Liver (tissue), 9 donors: ENCODE results near the gene PDLIM4. TPM values are rescaled to one million over a fixed set of nuclear protein-coding genes. Genes with fewer than 3 reads are reported as not detected.

ENCODE experiments used
- DNase-seq: peaks from one replicate; pipeline ENCODE4 v3.0.0-alpha.2; 2017; ENCODE audit warnings: low spot score
- H3K27ac ChIP-seq, 2 donors: one replicate each; pipeline ENCODE4 v1.7.0; 2013; ENCODE audit warnings: inconsistent platforms in 2 of 2, low read length in 2 of 2, control low read depth in 1 of 2, low read depth in 1 of 2, mild to moderate bottlenecking in 1 of 2
- H3K27me3 ChIP-seq, 4 donors: one replicate each; pipeline versions ENCODE4 v1.6.1 to v1.7.0; 2013; ENCODE audit warnings: low read length in 3 of 4, inconsistent platforms in 1 of 4, mild to moderate bottlenecking in 1 of 4, moderate library complexity in 1 of 4; ENCODE audit not compliant: control insufficient read depth in 4 of 4, insufficient read depth in 4 of 4
- H3K36me3 ChIP-seq, 4 donors: one replicate each; pipeline versions ENCODE4 v1.6.1 to v1.7.0; 2013; ENCODE audit warnings: low read length in 3 of 4, mild to moderate bottlenecking in 3 of 4, low read depth in 1 of 4, moderate library complexity in 1 of 4; ENCODE audit not compliant: control insufficient read depth in 4 of 4, insufficient read depth in 3 of 4
- H3K4me1 ChIP-seq, 4 donors: one replicate each; pipeline versions ENCODE4 v1.6.1 to v1.7.0; 2013; ENCODE audit warnings: low read length in 3 of 4, mild to moderate bottlenecking in 3 of 4, moderate library complexity in 1 of 4; ENCODE audit not compliant: control insufficient read depth in 4 of 4, insufficient read depth in 4 of 4
- H3K4me3 ChIP-seq, 3 donors: one replicate each; pipeline versions ENCODE4 v1.6.1 to v1.7.0; 2013; ENCODE audit warnings: low read length in 3 of 3, control low read depth in 1 of 3, low read depth in 1 of 3, mild to moderate bottlenecking in 1 of 3
- H3K9ac ChIP-seq, 2 donors: one replicate each; pipeline ENCODE4 v1.7.0; 2013; ENCODE audit warnings: low read length in 2 of 2, mild to moderate bottlenecking in 2 of 2, moderate library complexity in 2 of 2, control low read depth in 1 of 2, low read depth in 1 of 2
- H3K9me3 ChIP-seq, 4 donors: one replicate each; pipeline versions ENCODE4 v1.6.1 to v1.7.0; 2013; ENCODE audit warnings: low read length in 3 of 4; ENCODE audit not compliant: control insufficient read depth in 4 of 4
- ATF3 ChIP-seq: IDR thresholded peaks from 2 replicates; pipeline ENCODE4 v1.6.1; 2016; ENCODE audit warnings: antibody characterized with exemption
- CTCF ChIP-seq: fragments of 150-350 bp; IDR thresholded peaks from 2 replicates; pipeline ENCODE4 v1.5.1; 2017; ENCODE audit warnings: improper control_type of control experiment, low read depth, low read length; ENCODE audit not compliant: missing input control
- GABPA ChIP-seq, 2 donors: IDR thresholded peaks in 1 of 2; conservative IDR thresholded peaks in 1 of 2; 2 replicates each; pipeline ENCODE4 v1.6.1; 2016; ENCODE audit warnings: antibody characterized with exemption in 2 of 2, mild to moderate bottlenecking in 1 of 2, moderate library complexity in 1 of 2
- HNF4G ChIP-seq: IDR thresholded peaks from 2 replicates; pipeline ENCODE4 v1.6.1; 2016; ENCODE audit warnings: antibody characterized with exemption
- RAD21 ChIP-seq, 2 donors: IDR thresholded peaks; 2 replicates each; pipeline ENCODE4 v1.6.1; 2016; ENCODE audit warnings: antibody characterized with exemption in 2 of 2, mild to moderate bottlenecking in 2 of 2
- REST ChIP-seq: IDR thresholded peaks from 2 replicates; pipeline ENCODE4 v1.6.1; 2016; ENCODE audit warnings: antibody characterized with exemption, mild to moderate bottlenecking
- RXRA ChIP-seq, 2 donors: IDR thresholded peaks; 2 replicates each; pipeline ENCODE4 v1.6.1; 2017 to 2018; ENCODE audit warnings: antibody characterized with exemption in 2 of 2, mild to moderate bottlenecking in 1 of 2
- ZBTB33 ChIP-seq: IDR thresholded peaks from 2 replicates; pipeline ENCODE4 v1.6.1; 2016; ENCODE audit warnings: antibody characterized with exemption
- WGBS: extraction: QIAGEN DNeasy Blood & Tissue Kit; methylation state at CpG from one replicate; pipeline ENCODE4 v1.1.7; 2013; 5-methylcytosine and 5-hydroxymethylcytosine counted together
- polyA plus RNA-seq, 2 donors: library from polyadenylated mRNA; stranded (reverse) in 1 of 2; unstranded in 1 of 2; fragments of 200-250 nt in 1 of 2; fragments of >200 nt in 1 of 2; fragmentation: Nextera tagmentation in 1 of 2; extraction: Ambion mirVana in 1 of 2; gene quantifications; one replicate each; pipeline versions ENCODE4 v1.2.1 to v1.2.3, GENCODE V29; 2013 to 2015
- total RNA-seq, 2 donors: library from RNA; depleted of rRNA; stranded (reverse); fragments of >200 nt; gene quantifications; one replicate each; pipeline ENCODE4 v1.2.3, GENCODE V29; 2014
- donor health status: healthy.
- donor health status: healthy.
- donor health status: healthy.
- donor health status: healthy.
- donor health status: healthy.

The PDLIM4 gene
- total and polyA plus RNA-seq, 4 donors = 0.25 to 0.93 (median 0.65) TPM

GRCh38 chr5:132280371-132281240, 23.1 kb downstream of the PDLIM4 start (continued):
- TF ChIP-seq HNF4G (no peak), GABPA (IDR thresholded peaks at IDR 0.05 in 1 of 2, conservative IDR thresholded peaks at IDR 0.05 in 1 of 2) (no peak), ZBTB33 (no peak)

GRCh38 chr5:132281856-132282614, 24.5 kb downstream of the PDLIM4 start:
- H3K9ac ChIP-seq = no peak overlapping the region
- TF ChIP-seq ATF3 (no peak), GABPA (IDR thresholded peaks at IDR 0.05 in 1 of 2, conservative IDR thresholded peaks at IDR 0.05 in 1 of 2) (no peak)
- no peaks in the 10 kb centered on the region for H3K36me3 ChIP-seq
- H3K27ac ChIP-seq = no peak overlapping the region
- no peak for DNase-seq
- peaks cover 0 to 5% (median 0%) of the 10 kb centered on the region in 4 donors for H3K4me1 ChIP-seq
- no peak overlapping the region for H3K4me3 ChIP-seq
- H3K9me3 ChIP-seq = no peaks in the 10 kb centered on the region
- WGBS = 91% methylated on average over 9 of the region's 9 CpGs
- H3K27me3 ChIP-seq = no peaks in the 10 kb centered on the region

GRCh38 chr5:132283423-132284043, 26.0 kb downstream of the PDLIM4 start:
- Histone ChIP-seq H3K9me3 (no peaks in the 10 kb centered on the region), H3K27ac (no peak overlapping the region), H3K4me3 (no peak overlapping the region), H3K36me3 (no peaks in the 10 kb centered on the region), H3K9ac (no peak overlapping the region), H3K27me3 (no peaks in the 10 kb centered on the region), H3K4me1 (no peaks in the 10 kb centered on the region)
- DNase-seq = no peak
- no peak for TF ChIP-seq REST
- peak; percentile 45 to 71 for TF ChIP-seq RAD21 (IDR thresholded peaks at IDR 0.05)
- no peak for TF ChIP-seq RXRA (IDR thresholded peaks at IDR 0.05)
- TF ChIP-seq CTCF = peak; percentile 46
- WGBS = 53% methylated on average over 5 of the region's 5 CpGs
